Breast epithelium (tissue), 3 donors: ENCODE measurements around the gene KLF7.

ENCODE experiments used
- POLR2A ChIP-seq: fragments of 450-650 bp; IDR thresholded peaks from one replicate; pipeline ENCODE4 v1.6.1; 2016; ENCODE audit warnings: antibody characterized with exemption, mild to moderate bottlenecking, moderate library complexity
- POLR2AphosphoS5 ChIP-seq, 3 donors: sonication (generic); formaldehyde crosslinking; IDR thresholded peaks; one replicate each; pipeline ENCODE4 v1.6.1; 2017; ENCODE audit warnings: antibody characterized with exemption in 3 of 3
- TF ChIP-seq, protein P1 (sequence below), 3 donors: fragments of 450-650 bp; IDR thresholded peaks; one replicate each; pipeline ENCODE4 v1.5.1; 2016 to 2017; ENCODE audit warnings: antibody characterized with exemption in 3 of 3, mild to moderate bottlenecking in 3 of 3, moderate library complexity in 3 of 3

DNA sequence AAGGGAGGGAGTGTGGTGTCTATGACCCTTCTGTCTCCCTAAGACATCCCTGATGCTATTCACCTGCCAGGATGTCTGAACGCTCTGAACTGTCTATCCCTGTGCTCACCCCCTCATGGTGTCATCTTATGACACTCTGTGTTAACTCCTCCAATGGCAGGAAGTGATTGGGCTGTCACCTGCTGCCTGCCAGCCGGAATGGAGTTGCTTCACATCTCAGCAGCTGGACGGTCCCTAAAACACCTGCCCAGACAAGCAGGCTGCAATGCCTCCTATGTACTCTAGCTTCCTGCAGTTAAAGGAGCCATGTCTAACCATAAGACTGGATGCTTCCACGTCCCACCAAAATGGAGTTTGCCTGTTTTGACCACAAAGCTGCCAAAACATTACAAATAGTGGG lies 126.5 kb downstream of the KLF7 start:
- TF ChIP-seq POLR2AphosphoS5 (IDR thresholded peaks at IDR 0.05): no peak
- TF ChIP-seq, protein P1, sequence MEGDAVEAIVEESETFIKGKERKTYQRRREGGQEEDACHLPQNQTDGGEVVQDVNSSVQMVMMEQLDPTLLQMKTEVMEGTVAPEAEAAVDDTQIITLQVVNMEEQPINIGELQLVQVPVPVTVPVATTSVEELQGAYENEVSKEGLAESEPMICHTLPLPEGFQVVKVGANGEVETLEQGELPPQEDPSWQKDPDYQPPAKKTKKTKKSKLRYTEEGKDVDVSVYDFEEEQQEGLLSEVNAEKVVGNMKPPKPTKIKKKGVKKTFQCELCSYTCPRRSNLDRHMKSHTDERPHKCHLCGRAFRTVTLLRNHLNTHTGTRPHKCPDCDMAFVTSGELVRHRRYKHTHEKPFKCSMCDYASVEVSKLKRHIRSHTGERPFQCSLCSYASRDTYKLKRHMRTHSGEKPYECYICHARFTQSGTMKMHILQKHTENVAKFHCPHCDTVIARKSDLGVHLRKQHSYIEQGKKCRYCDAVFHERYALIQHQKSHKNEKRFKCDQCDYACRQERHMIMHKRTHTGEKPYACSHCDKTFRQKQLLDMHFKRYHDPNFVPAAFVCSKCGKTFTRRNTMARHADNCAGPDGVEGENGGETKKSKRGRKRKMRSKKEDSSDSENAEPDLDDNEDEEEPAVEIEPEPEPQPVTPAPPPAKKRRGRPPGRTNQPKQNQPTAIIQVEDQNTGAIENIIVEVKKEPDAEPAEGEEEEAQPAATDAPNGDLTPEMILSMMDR (IDR thresholded peaks at IDR 0.05): no peak
- TF ChIP-seq POLR2A: no peak
